HG02852 (cell line): ENCODE results near the gene JPH3.

Experiments used
- ATAC-seq: cut with Tn5 transposase; IDR thresholded peaks from one replicate; pipeline ENCODE4 v1.9.1; 2021; ENCODE audit warnings: mild to moderate bottlenecking, moderate library complexity; ENCODE audit not compliant: unreplicated experiment

JPH3 gene

DNA sequence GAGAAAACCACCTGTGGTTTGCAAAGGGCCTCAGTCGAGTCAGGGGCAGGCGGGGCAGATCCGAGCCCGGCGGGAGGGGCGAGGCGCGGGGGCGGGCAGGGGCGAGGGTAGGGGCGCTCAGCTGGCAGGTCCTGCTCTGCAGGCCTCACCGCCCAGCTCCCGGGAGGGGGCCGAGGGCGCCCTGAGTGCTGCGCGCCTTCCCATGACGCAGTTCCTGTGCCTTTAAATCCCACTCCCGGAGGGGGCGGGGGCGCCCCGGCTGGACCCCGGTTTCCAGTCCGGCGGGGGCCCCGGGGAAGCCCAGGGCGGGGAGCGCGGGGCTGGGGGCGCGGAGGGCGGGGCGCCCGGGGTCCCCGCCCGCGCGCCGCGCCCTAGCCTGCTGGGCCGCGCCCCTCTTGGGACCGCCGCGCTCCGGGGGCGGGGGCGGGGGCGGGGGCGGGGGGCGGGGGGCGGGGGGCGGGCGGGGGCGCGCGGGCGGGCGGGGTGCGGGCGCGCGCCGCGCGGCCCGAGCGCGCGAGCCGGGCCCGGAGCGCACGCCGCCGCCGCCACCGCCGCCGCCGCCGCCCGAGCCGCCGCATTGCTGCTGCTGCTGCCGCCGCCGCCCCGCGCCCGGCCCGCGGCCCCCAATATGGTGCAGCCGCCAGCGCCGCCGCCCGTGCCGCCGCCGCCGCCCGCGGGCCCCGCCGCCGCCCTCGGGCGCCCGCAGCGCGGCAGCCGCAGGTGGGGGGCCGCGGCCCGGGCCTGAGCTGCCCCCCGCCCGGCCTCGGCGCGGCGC, at the start of gene JPH3:
TSS of gene JPH3 (plus strand) at position 508 of the 775 bp plus-strand sequence. CDS start 639 bp downstream, outside the sequence.
- ATAC-seq, result no peak

DNA sequence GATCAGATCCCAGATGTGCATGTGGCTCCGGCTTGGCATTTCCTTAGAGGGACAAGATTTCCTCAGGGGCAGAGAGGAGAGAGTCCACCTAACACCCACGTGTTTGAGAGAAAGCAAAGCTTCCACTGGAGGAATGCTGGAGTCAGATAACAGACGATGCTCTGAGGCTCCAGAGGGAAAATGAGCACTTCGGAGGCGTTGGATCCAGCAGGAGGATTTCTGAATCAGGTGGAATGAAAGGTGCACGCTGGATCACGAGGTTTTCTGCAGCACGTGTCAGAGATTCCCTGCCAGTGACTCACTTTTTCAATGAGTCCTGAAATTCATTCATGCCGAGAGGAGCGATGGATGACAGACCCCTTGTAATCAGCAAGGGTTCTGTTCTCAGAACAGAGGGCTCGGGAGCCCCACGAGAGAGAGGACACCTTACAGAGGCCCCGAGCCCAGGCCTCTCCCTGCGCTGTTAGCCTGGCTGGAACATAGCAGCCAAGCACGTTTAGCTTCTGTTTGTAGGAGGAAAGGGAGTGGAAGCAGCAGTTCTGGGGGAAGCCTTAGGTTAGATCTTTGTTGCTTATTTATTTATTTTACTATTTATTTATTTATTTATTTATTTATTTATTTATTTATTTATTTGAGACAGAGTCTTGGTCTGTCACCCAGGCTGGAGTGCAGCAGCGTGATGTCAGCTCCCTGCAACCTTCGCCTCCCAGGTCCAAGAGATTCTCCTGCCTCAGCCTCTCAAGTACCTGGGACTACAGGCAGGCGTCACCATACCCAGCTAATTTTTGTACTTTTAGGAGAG, 49.3 kb upstream of the JPH3 start:
- ATAC-seq, result no peak

DNA sequence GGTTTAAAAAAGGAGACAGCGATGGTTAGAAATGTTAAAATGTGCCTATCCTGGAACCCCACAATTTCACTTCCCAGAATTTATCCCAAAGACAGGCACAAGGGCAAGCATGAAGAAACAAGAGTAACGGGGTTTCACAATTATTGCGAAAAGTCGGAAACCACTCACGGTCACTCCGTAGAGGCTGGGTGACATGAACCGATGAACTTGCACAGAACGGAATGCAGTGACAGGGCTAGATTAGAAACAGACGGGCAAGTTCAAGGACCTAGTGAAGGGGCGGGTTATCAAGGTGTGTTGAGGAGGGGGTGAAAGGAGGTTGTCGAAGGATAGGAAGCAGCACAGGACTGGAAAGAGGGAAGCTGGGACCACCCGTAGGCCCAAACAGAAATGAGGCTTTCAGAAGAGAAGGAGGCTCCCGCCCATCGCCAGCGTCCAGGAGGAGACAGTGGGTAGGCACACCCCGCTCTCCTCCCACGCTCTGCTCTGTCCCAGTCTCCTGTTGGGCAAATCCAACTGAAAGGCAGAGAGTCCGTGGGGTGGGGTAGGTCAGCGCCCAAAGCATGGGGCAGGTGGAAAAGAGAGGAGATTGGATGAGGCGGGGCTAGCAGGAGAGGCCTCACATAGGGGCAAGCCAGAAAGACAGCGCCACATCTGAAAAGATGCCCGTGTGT, 47.4 kb upstream of the JPH3 start:
- ATAC-seq, result no peak

DNA sequence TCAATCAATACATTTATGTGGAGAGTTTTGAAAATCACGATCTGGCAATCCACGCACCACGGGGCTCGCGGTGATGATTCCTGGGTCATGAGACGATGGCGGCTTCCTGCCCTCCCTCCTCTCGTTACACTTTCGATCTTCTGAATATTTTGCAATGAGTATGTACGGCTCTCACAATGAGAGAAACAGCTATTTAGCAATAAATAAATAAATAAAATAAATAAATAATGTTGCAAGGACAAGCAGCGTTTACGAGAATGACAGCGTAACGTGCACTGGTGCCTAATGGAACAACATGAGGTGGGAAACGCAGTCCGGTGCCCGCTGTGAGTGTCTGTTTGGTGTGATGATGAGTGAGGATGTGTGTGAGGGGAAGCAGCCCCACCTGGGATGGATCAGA, 46.7 kb upstream of the JPH3 start:
- no peak for ATAC-seq

DNA sequence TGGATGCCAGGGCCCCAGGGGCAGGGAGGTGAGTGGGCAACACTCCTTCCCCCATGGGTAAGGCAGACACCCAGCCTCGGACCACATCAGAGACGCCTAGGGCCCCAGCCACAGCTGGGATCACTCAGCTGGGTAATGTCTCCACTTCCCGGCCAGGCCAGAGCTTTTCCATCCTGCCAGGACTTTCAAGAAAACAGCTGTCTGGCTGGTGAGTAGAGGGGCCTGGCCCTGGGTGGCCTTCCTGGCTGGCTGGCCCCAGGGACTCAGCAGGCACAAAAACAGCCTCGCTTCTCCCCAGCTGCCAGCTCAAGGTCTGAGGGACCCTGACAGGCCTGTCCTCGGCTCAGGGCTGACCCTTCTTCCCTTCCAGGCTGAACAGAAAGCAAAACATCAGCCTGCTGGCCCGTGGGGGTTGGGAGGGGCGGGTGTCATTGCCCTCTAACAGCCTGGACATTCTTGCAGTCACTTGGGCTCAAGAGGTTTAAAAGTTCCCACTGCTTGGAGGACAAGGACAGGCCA, 45.3 kb upstream of the JPH3 start:
- no peak for ATAC-seq

DNA sequence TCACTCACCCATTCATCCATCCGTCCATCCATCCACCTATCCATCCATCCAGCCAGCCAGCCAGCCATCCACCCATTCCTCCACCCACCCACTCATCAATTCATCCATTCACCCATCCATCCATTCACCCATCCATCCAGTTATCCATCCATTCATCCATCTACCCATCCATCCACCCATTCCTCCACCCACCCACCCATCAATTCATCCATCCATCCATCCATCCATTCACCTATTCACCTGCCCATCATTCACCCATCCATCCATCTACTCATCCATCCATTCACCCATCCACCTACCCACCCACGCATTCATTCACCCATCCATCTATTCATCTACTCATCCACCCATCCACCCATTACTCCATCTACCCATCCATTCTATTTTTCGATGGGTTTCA, 43.6 kb upstream of the JPH3 start:
- ATAC-seq, result no peak

DNA sequence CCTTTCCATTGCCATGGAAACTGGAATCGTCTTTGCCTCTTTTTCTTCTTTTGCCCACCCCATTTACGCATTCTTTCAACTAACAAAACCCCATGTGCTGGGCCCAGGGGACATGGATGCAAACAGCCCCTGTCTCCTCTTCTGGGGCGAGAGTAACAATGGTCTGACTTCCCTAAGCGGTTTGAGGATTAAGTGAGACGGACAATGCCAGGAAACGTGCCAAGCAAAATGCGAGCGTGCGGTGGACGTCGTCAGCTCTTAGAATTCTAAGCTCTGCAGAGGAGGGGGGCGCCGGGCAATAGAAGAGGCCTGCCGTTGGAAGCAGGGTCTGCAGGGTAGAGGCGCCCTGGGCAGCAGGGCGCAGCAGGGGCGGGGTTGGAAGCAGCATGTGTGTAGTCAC, 42.4 kb upstream of the JPH3 start:
- no peak for ATAC-seq

DNA sequence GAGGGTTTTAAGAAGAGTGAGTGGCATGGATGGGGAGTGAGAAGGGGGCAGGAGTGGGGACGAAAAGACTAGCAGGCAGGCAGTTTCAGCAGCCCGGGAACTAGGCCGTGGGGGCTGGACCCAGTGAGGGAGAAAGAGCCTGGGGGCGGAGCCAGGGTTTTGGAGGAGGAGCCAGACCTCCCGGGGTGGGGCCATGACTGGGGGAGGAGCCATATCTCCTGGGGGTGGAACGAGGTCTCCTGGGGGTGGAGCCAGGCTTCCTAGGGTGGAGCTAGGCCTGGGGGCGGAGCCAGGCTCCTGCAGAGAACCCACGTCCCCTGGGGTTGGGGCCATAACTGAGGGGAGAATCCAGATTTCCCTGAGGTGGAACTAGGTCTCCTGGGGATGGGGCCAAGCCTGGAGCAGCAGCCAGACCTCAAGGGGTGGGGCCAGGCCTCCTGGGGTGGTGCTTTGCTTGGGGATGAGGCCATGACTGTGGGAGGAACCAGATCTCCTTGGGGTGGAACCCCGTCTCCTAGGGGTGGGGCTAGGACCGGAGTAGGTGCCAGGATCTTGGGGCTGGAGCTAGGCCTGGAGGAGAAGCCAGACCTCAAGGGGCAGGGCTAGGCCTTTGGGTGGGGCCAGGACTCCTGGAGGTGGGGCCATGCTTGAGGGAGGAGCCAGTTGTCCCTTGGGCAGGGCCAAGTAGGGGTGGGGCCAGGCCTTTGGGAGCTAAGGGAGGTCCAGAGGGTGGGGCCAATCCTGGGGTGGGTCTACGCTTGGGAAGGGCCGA, 41.7 kb upstream of the JPH3 start:
- ATAC-seq, result no peak

DNA sequence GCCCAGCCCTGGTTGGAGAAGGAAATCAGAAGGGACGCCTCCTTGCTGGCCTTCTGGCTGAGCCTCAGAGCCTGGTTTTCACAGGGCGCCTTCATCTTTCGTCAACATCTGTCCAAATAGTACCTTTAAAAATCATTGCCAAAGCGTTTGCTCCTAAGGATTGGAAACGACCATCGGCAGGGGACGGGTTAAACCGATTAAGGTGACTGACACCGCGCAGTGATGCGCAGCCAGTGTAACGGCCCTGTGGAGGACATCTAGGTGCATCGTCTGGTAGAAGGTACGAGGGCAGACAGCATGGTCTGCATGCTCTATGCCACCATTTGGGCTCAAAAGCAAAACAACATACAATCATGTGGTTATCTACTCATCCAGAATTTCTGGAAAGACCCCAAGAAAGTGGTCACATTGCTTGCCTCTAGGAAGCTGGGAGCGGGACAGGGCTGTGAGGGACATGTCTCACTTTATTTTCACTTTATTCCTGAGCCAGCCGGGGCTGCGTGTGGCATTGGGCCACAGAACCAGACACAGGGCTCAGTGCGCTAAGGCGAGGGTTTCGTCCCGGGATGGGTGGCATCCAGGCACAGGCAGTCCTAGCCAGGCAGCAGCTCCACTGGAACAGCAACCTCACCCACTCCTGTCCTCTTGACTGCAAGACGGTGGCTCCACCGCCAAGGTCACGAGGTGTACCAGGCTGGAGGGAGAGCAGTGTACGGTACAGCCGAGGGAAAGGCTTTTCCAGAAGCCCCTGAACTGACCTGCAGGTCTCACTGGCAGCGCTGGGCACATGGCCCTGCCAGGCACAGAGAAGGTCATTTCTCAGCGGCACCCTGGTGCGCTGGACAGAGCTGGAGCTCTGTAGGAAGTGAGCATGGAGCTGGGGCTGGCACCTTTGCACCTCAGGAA, 40.9 kb upstream of the JPH3 start:
- ATAC-seq, result no peak

DNA sequence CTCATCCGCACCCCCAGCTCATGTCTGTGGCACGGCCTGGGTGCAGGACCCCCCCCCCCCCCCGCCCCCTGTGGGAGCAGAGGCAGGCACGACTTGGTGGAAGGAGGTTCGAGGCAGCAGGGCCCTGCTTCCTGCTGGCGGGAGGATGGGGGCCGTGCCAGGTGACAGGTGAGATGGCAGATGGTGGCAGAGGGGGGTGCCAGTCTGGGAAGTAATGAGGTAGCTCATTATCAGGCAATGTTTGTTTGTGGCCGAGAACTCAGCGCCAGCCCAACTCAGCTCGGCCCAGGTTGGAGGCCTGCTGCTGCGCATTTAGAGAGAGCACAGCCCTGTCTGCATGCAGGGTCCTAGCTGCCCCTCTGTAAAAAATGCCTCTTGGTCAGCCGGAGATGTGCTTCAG, 40.1 kb upstream of the JPH3 start:
- no peak for ATAC-seq

DNA sequence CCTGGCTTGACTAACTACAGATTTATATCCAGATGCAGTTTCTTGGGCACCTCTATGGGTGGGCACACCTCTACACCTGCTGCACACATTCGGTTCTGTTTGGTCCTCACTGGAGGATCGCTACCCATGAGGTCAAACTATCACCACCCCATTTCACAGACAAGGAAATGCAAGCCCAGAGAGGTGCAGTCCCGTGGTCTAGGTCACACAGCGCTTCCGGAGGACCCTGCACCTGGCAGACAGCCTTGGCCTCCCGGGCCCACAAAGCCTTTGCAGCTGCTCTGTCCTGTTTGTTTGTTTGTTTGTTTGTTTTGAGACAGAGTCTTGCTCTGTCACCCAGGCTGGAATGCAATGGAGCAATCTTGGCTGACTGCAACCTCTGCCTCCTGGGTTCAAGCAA, 39.3 kb upstream of the JPH3 start:
- no peak for ATAC-seq

DNA sequence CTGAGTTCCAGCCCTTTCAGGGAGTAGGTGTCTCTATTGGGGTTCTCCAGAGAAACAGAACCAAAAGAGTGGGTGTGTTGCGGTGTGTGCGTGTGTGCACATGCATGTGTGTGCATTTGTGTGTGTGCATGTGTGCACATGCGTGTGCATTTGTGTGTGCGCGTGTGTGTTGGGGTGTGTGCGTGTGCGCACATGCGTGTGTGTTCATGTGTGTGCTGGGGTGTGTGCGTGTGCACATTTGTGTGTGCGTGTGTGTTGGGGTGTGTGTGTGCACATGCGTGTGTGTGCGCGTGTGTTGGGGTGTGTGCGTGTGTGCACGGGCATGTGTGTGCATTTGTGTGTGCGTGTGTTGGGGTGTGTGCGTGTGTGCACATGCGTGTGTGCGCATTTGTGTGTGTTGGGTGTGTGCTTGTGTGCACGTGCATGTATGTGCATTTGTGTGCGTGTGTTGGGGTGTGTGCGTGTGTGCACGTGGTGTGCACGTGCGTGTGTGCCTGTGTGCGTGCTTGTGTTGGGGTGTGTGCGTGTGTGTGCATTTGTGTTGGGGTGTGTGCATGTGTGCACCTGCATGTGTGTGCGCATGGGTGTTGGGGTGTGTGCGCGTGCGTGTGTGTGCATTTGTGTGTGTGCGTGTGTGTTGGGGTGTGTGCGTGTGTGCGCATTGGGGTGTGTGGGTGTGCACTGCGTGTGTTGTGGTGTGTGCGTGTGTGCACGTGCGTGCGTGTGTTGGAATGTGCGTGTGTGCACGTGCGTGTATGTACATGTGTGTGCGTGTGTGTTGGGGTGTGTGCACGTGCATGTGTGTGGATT, 38.4 kb upstream of the JPH3 start:
- no peak for ATAC-seq

DNA sequence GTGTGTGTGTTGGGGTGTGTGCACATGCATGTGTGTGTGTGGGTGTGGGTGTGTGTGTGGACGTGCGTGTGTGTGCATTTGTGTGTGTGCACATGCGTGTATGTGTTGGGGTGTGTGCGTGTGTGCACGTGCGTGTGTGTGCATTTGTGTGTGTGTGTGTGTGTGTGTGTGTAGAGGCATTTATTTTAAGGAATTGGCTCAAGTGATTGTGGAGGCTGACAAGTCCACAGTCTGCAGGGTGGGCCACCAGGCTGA, 37.9 kb upstream of the JPH3 start:
- ATAC-seq, result no peak

DNA sequence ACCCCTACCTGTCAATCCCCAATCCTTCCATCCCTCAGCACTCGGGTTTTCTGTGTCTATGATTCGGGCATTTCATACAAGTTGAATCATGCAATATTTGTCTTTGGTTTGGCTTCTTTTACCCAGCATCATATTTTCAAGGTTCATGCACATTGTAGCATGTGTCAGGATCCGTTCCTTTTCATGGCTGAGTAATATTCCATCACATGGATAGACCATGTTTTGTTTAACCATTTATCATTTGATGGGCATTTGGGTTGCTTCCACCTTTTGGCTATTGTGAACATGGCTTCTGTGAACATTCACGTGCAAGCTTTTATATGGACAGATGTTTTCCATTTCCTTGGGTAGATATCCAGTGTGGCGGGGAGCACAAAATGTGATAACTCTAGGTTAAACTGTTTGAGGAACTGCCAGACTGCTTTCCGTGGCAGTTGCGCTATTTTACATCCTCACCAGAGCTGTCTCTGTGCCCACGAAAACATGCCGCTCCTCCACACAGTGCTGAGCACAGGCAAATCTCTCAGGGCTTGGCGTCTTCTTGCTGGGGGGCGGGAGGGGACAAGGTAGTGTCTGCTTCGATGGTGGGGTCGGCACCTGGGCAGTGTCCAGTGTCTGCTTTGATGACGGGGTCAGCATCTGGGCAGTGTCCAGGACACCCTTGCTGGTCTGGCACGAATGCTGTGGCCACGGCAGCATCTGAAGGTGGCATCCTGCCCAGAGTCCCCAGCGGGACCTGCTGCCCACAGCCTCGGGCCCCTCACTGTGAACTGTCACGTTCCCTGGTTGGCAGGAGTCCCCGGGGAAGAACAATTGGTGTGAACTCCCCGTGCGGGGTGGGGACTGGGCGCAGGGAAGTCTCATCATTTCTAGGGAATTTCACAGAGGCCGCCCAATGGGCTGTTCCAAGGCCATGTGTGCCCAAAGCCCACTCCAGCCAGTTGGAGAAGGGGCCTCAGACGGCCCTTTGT, 32.4 kb upstream of the JPH3 start:
- no peak for ATAC-seq

DNA sequence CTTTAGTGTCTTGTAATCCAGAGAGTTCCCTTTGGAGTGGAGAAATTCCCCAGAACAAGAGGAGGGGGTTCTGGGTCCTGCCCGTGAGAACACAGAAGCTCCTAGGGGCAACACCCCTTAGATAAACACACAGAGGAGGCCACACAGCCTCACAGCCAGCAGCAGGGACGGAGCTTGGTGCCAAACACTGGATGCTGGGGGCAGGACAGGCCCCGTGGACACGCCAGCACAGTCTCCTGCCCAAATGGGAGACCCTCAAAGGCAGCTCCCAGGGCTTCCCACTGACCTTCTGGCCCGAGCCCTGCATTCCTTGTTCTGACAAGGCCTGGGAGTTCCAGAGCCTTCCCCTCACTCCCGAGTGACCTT, 31.8 kb upstream of the JPH3 start:
- no peak for ATAC-seq

DNA sequence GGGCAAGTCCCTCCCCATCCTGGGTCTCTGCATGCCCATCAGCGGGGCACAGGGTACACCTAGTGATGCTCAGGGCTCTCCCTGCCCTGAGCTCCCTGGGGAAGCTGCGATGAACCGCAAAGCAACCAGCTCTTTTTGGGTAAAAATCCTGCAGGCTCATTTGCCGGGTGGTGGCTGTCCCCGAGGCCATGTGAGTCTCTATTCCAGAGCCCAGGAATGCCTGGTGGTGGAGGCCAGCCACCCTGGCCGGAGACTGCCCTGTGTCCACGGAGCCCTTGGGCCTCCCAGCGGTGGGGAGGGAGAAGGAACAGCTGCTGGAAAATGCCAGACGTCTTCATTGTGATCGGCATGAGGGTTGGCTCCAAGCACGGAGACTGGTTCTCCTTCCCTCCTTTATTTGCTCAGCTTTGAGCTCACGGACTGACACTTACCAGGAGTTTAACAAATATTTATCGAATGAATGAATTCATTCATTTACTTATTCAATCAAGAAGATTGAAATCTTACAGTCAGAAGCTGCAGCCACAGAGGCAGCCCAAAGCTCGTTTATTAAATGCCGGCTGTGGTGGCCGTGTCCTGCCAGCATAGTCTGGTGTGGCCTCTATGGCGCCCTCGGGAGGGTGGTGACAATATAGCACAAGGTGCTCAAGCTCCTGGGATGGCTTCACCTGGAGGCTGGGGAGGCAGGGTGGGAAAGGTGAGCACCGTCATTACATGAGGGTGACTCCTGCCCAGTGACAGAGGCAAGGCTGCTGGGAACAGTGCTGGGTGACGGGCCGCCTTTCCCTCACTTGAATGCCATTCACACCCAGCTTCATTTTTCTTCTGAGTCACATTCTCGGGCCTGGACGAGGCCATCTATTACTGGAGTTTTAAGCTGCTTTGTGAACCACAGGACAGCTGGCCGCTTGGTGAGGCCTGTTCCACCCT, 31.1 kb upstream of the JPH3 start:
- no peak for ATAC-seq

DNA sequence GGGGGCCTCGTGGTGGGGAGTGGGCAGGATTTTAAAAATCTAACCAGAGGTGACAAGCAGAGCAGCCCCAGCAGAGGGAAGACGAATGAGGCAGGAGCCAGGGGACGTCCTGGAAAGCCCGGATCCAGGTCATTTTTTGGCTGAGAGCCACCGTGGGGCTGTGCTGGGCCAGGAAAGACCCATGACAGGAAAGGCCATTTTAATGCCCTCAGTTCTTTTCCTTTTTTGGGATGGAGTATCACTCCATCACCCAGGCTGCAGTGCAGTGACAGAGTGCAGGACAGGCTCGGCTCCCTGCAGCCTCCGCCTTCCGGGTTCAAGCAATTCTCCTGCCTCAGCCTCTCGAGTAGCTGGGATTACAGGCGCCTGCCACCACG, 30.5 kb upstream of the JPH3 start:
- ATAC-seq, result no peak
